Measurements from ENCODE around the gene ECT2L. TPM values are rescaled to one million over a fixed set of nuclear protein-coding genes. Genes with fewer than 3 reads are reported as not detected.

Gene ECT2L
- total RNA-seq, 1 experiment from 2014 or later: not detected

DNA sequence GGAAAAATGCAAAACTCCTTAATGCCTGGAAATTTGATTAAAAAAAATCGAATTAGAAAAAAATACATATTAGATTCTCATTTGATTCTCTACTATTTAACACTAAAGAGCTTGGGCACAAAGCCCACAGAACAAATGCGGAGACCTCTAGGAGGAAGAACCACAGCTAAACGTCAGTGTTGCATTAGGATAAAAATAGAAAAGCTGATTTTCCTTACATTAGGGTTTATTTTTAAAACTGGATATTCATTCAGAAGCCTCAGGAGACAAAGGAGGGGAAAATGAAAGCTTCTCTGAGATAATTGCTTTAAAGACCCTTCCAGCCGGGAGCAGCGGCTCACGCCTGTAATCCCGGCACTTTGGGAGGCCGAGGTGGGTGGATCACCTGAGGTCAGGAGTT is 77.3 kb downstream of the ECT2L start:
- H3K9me3 ChIP-seq (ENCODE audit: control insufficient read depth in 1 of 2, insufficient read depth in 1 of 2, low read depth in 1 of 2, low read length in 2 of 2): no peaks in the 10 kb centered on the region
- H3K4me1 ChIP-seq (ENCODE audit: control insufficient read depth in 1 of 2, insufficient read depth in 2 of 2, low read length in 2 of 2): no peaks in the 10 kb centered on the region
- intact Hi-C loops (cut with micrococcal nuclease): no loop called here
- H3K9me2 ChIP-seq (ENCODE audit: insufficient read depth): no peaks in the 10 kb centered on the region
- no peak for ATAC-seq
- H3K36me3 ChIP-seq (ENCODE audit: control insufficient read depth in 1 of 2, insufficient read depth in 2 of 2, low read length in 2 of 2): no peaks in the 10 kb centered on the region
- H3K4me3 ChIP-seq (replicated peaks in 1 of 2; ENCODE audit: low read depth in 1 of 2, low read length in 2 of 2): no peak overlapping the region
- no peak overlapping the region for H3K27ac ChIP-seq (ENCODE audit: low read depth, low read length)
- TF ChIP-seq ZNF274 (IDR thresholded peaks at IDR 0.05; ENCODE audit: low read depth, low read length): no peak
- no peak overlapping the region for H2AFZ ChIP-seq (ENCODE audit: low read depth, low read length, poor library complexity, severe bottlenecking)
- no peaks in the 10 kb centered on the region for H4K20me1 ChIP-seq (ENCODE audit: insufficient read depth)
- CTCF ChIA-PET: no interaction called here
- H3K4me2 ChIP-seq (ENCODE audit: low read length): no peak overlapping the region
- H3K79me2 ChIP-seq (ENCODE audit: insufficient read depth, low read length): no peaks in the 10 kb centered on the region
- no peaks in the 10 kb centered on the region for H3K27me3 ChIP-seq (ENCODE audit: insufficient read depth, low read length)
- POLR2A ChIA-PET: no interaction called here
- BruUV-seq (replicated peaks): no TSS peak
- RAD21 ChIA-PET (ENCODE audit: low non-redundant PET in 1 of 2, low total read pairs in 2 of 2, uncharacterized antibody in 2 of 2, unreplicated experiment in 2 of 2): no interaction called here
- no peak overlapping the region for H3K9ac ChIP-seq (ENCODE audit: low read length)
- no peak for DNase-seq (ENCODE audit: low read depth, low spot score)

DNA sequence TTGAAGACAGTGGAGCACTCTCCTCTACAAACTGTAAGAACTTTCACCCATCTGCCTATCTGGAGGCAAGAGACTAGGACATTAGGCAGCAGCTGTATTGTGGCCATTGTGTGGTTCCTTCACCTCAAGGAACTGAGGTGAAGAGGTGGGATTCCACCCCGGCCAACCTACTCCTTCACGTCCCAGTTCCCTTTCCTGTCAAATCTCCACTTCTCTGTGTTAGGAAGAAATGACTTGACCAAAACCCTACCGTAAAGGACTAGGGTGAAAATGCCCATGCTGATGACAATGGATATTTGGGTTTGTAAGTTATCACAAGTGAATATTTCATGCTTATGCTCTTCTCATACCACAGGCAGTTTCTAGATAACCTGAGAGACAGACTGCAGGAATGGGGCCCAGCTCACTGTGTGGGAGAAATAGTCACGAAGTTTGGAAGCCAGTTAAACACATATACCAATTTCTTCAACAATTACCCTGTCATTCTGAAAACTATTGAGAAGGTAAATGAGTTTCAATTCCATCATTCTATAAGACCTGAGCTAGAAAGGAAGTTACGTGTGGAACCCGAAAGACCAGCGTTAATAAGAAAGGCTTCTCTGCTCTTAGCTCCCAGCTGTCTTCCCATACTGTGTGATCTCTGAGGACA is 86.6 kb downstream of the ECT2L start:
- Histone ChIP-seq H3K9me2 (ENCODE audit: insufficient read depth) (no peaks in the 10 kb centered on the region), H3K9me3 (ENCODE audit: control insufficient read depth in 1 of 2, insufficient read depth in 1 of 2, low read depth in 1 of 2, low read length in 2 of 2) (no peaks in the 10 kb centered on the region), H4K20me1 (ENCODE audit: insufficient read depth) (no peaks in the 10 kb centered on the region), H3K79me2 (ENCODE audit: insufficient read depth, low read length) (no peaks in the 10 kb centered on the region), H3K4me1 (ENCODE audit: control insufficient read depth in 1 of 2, insufficient read depth in 2 of 2, low read length in 2 of 2) (no peaks in the 10 kb centered on the region), H3K4me3 (replicated peaks in 1 of 2; ENCODE audit: low read depth in 1 of 2, low read length in 2 of 2) (no peak overlapping the region), H3K27ac (ENCODE audit: low read depth, low read length) (no peak overlapping the region), H2AFZ (ENCODE audit: low read depth, low read length, poor library complexity, severe bottlenecking) (no peak overlapping the region), H3K27me3 (ENCODE audit: insufficient read depth, low read length) (no peaks in the 10 kb centered on the region), H3K4me2 (ENCODE audit: low read length) (no peak overlapping the region), H3K9ac (ENCODE audit: low read length) (no peak overlapping the region), H3K36me3 (ENCODE audit: control insufficient read depth in 1 of 2, insufficient read depth in 2 of 2, low read length in 2 of 2) (no peaks in the 10 kb centered on the region)
- DNase-seq (ENCODE audit: low read depth, low spot score) (no peak), ATAC-seq (no peak)
- CTCF ChIA-PET: no interaction called here
- intact Hi-C loops (cut with micrococcal nuclease): no loop called here
- RAD21 ChIA-PET (ENCODE audit: low non-redundant PET in 1 of 2, low total read pairs in 2 of 2, uncharacterized antibody in 2 of 2, unreplicated experiment in 2 of 2): no interaction called here
- BruUV-seq (replicated peaks): no TSS peak
- TF ChIP-seq FOSL1 (IDR thresholded peaks at IDR 0.05; ENCODE audit: low read depth): no peak
- no peak for TF ChIP-seq SIN3A (IDR thresholded peaks at IDR 0.05; ENCODE audit: low read depth)
- no peak for TF ChIP-seq YY1 (IDR thresholded peaks at IDR 0.05; ENCODE audit: extremely low read depth, insufficient replicate concordance, low read depth, low read length)
- no peak for TF ChIP-seq SRF (IDR thresholded peaks at IDR 0.05; ENCODE audit: low read depth)
- TF ChIP-seq, protein P1, sequence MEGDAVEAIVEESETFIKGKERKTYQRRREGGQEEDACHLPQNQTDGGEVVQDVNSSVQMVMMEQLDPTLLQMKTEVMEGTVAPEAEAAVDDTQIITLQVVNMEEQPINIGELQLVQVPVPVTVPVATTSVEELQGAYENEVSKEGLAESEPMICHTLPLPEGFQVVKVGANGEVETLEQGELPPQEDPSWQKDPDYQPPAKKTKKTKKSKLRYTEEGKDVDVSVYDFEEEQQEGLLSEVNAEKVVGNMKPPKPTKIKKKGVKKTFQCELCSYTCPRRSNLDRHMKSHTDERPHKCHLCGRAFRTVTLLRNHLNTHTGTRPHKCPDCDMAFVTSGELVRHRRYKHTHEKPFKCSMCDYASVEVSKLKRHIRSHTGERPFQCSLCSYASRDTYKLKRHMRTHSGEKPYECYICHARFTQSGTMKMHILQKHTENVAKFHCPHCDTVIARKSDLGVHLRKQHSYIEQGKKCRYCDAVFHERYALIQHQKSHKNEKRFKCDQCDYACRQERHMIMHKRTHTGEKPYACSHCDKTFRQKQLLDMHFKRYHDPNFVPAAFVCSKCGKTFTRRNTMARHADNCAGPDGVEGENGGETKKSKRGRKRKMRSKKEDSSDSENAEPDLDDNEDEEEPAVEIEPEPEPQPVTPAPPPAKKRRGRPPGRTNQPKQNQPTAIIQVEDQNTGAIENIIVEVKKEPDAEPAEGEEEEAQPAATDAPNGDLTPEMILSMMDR (IDR thresholded peaks at IDR 0.05 in 2 of 3, conservative IDR thresholded peaks at IDR 0.05 in 1 of 3; ENCODE audit: borderline replicate concordance in 1 of 3, insufficient read depth in 1 of 3, low read depth in 2 of 3, low read length in 2 of 3): no peak
- no peak for TF ChIP-seq CEBPB (IDR thresholded peaks at IDR 0.05; ENCODE audit: low read depth)
- TF ChIP-seq, protein P2, sequence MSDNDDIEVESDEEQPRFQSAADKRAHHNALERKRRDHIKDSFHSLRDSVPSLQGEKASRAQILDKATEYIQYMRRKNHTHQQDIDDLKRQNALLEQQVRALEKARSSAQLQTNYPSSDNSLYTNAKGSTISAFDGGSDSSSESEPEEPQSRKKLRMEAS (IDR thresholded peaks at IDR 0.05): no peak
- TF ChIP-seq SP1 (IDR thresholded peaks at IDR 0.05; ENCODE audit: low read depth): no peak
- TF ChIP-seq EGR1 (IDR thresholded peaks at IDR 0.05; ENCODE audit: low read depth): no peak
- no peak for TF ChIP-seq POLR2A (IDR thresholded peaks at IDR 0.05; ENCODE audit: borderline replicate concordance, extremely low read depth, insufficient read depth, insufficient read length)
- POLR2A ChIA-PET: no interaction called here
